Bladder microvascular endothelial cell (primary cell): ENCODE results near the gene MPG. TPM values are rescaled to one million over a fixed set of nuclear protein-coding genes. Genes with fewer than 3 reads are reported as not detected.

Experiments used
- total RNA-seq: library from RNA; depleted of rRNA; stranded (reverse); fragments of >200 nt; gene quantifications from 2 replicates; pipeline ENCODE4 v1.2.3, GENCODE V29; 2014

Gene MPG
- total RNA-seq, result 77.2 and 180 TPM in 2 replicates

GRCh38 chr16:77807-78443, at the start of gene MPG:
Gene MPG (plus strand): TSS chr16:78225. CDS start chr16:78310, 85 bp downstream.

GRCh38 chr16:53346-54236, 24.4 kb upstream of the MPG start, which contains the start of the genes POLR3K and SNRNP25:
Gene POLR3K (minus strand): TSS chr16:53608. CDS start chr16:53586, 22 bp downstream.
Gene SNRNP25 (plus strand): TSS chr16:53828. CDS start chr16:54017, 189 bp downstream.

DNA sequence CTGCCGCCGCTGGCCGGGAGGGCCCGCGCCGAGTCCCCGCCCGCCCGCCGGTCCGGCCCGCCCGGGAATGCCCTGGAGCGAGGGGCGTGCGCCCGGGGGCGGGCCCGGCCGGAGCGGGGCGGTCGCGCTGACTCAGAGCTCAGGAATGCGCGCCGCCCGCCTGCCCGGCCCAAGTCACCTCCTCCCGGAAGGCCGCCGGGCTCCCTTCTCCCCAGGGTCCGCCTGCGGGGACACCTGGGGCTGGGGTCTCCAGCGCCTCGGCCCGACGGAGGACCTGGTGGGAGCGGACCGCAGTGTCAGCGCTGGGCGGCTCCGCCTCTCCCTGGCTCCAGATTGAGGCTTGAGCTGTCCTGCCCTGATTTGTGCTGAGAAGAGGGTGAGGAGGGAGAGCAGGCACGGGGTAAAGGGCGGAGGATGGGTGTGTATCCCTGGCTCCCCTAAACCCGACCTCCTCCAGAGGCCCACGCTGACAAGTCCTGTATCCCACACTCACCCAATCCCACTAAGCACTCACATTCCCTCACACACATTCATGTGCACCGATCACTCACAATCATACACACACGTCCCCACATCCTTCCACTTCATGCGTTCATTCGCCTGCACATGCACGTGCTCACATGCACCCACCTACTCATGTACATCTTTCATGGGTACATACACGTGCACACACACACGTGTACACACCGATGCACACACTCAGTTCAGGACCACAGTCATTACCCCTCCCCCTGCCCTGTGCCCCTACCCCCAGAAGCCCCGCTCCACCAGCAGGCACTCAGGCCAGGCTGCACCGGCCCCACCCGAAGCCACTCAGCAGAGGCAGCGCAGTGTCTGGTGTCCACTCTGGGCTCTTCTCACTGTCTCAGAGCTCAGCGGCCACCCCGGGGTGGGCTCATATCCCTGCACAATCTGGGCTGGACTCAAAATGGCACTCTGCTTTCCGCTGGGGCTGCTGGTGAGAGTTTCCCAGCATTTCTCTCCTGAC, 5.2 kb upstream of the MPG start, which contains the start of gene RHBDF1:
TSS of gene RHBDF1 (minus strand) at position 71 of the 988 bp plus-strand sequence. CDS start 7,616 bp downstream, outside the sequence.

Other genes starting within 250 kb of the MPG start
- gene POLR3K, start 24.6 kb upstream of the MPG start, total RNA-seq, result 5.5 and 7.3 TPM in 2 replicates
- gene SNRNP25, start 24.4 kb upstream of the MPG start, total RNA-seq, result 18.9 and 47.1 TPM in 2 replicates
- gene RHBDF1, start 5.6 kb upstream of the MPG start, total RNA-seq, result 17.8 and 43.6 TPM in 2 replicates
- 3.1 and 16.6 TPM in 2 replicates for gene NPRL3, start 60.4 kb downstream of the MPG start, total RNA-seq
- 0.19 TPM in 1 of 2 replicates, not detected in the other for gene HBZ, start 74.4 kb downstream of the MPG start, total RNA-seq
- gene HBM, start 87.8 kb downstream of the MPG start, total RNA-seq, result not detected in 2 replicates
- gene HBA2, start 94.7 kb downstream of the MPG start, total RNA-seq, result 0.32 TPM in 1 of 2 replicates, not detected in the other
- gene HBA1, start 98.5 kb downstream of the MPG start, total RNA-seq, result not detected in 2 replicates
- 0.97 TPM in 1 of 2 replicates, not detected in the other for gene HBQ1, start 102.2 kb downstream of the MPG start, total RNA-seq
- gene LUC7L, start 151.2 kb downstream of the MPG start, total RNA-seq, result 29.1 and 51.1 TPM in 2 replicates
- gene FAM234A, start 156.6 kb downstream of the MPG start, total RNA-seq, result 30.1 and 67.4 TPM in 2 replicates
- 0.81 and 1.6 TPM in 2 replicates for gene RGS11, start 197.7 kb downstream of the MPG start, total RNA-seq
- gene ARHGDIG, start 202.4 kb downstream of the MPG start, total RNA-seq, result 0.13 TPM in 1 of 2 replicates, not detected in the other
- gene PDIA2, start 204.9 kb downstream of the MPG start, total RNA-seq, result not detected in 2 replicates